HepG2 (cell line): ENCODE results near the gene PDS5B. TPM values are rescaled to one million over a fixed set of nuclear protein-coding genes. Genes with fewer than 3 reads are reported as not detected.
A peak's percentile ranks its signal among the peaks of the same experiment; 100 is the strongest.

Source experiments
- ATAC-seq: fragments of 200-7000 bp; cut with Tn5 transposase; 3 replicates; pipeline ENCODE4 v1.9.1; 2020; ENCODE audit warnings: mild to moderate bottlenecking, moderate library complexity
- BruUV-seq: library from RNA; stranded (reverse); fragments of 400-500 nt; replicated peaks from 2 replicates; lab custom pipeline; 2021; lab: Mats Ljungman, UMichigan
- CTCF ChIA-PET: fragments of 300-600 bp; formaldehyde crosslinking; extraction: SDS; loops from one replicate; lab custom pipeline; 2021; ENCODE audit warnings: low total read pairs, inconsistent platforms, low intra/inter-chr PET ratio; lab: Yijun Ruan, JAX
- POLR2A ChIA-PET: fragments of 350-600 bp; sonication (Branson Sonifier 250); formaldehyde crosslinking; loops from one replicate; lab custom pipeline; 2020; ENCODE audit warnings: antibody characterized with exemption, inconsistent platforms; lab: Yijun Ruan, JAX
- DNase-seq: peaks from one replicate; pipeline ENCODE4 v3.0.0-alpha.2; 2015; ENCODE audit warnings: low spot score
- FAIRE-seq: peaks from 3 replicates; lab custom pipeline; 2011; peaks lifted over from hg19 to GRCh38; lab: Jason Lieb, UNC
- H2AFZ ChIP-seq: one replicate; pipeline ENCODE4 v1.6.1; 2011; ENCODE audit warnings: low read length, inconsistent platforms
- H3K27ac ChIP-seq: fragments of 300-600 bp; 3 replicates; pipeline ENCODE4 v1.8.0; 2011; ENCODE audit warnings: mixed run types, mild to moderate bottlenecking, mixed read lengths, low read length, inconsistent platforms; ENCODE audit not compliant: insufficient read depth; ENCODE audit errors: extremely low read length
- H3K27me3 ChIP-seq, 2 experiments: fragments of 200-600 bp in 1 of 2; 2 replicates in 1 of 2; 3 replicates in 1 of 2; pipeline versions ENCODE4 v1.6.0 to v1.8.0; 2011; ENCODE audit warnings: low read length in 2 of 2, mild to moderate bottlenecking in 2 of 2, moderate library complexity in 2 of 2, inconsistent platforms in 1 of 2; ENCODE audit not compliant: insufficient read depth in 2 of 2, control insufficient read depth in 1 of 2
- H3K36me3 ChIP-seq, 2 experiments: fragments of 200-600 bp in 1 of 2; replicated peaks in 1 of 2; 2 replicates in 1 of 2; 3 replicates in 1 of 2; pipeline versions ENCODE4 v1.5.1 to v1.8.0; 2011; ENCODE audit warnings: low read length in 2 of 2, inconsistent platforms in 1 of 2; ENCODE audit not compliant: insufficient read depth in 2 of 2, control insufficient read depth in 1 of 2
- H3K4me1 ChIP-seq: 2 replicates; pipeline ENCODE4 v1.5.1; 2012; ENCODE audit warnings: low read length, inconsistent platforms; ENCODE audit not compliant: insufficient read depth
- H3K4me2 ChIP-seq: 2 replicates; pipeline ENCODE4 v1.6.0; 2011; ENCODE audit warnings: low read depth, low read length, inconsistent platforms
- H3K4me3 ChIP-seq, 3 experiments: fragments of 200-600 bp in 1 of 3; sonication (generic), shearing (Covaris generic) in 1 of 3; replicated peaks in 1 of 3; 2 replicates each; pipeline ENCODE4 v1.5.1; 2011 to 2016; ENCODE audit warnings: low read length in 3 of 3, inconsistent platforms in 2 of 3, low read depth in 2 of 3, mild to moderate bottlenecking in 2 of 3, control low read depth in 1 of 3, mixed read lengths in 1 of 3; ENCODE audit not compliant: insufficient read depth in 1 of 3
- H3K79me2 ChIP-seq: one replicate; pipeline ENCODE4 v1.6.1; 2011; ENCODE audit warnings: low read length, inconsistent platforms; ENCODE audit not compliant: insufficient read depth
- H3K9ac ChIP-seq: 2 replicates; pipeline ENCODE4 v1.6.0; 2011; ENCODE audit warnings: mild to moderate bottlenecking, low read depth, low read length, inconsistent platforms; ENCODE audit not compliant: insufficient read depth
- H3K9me3 ChIP-seq: 2 replicates; pipeline ENCODE4 v1.5.1; 2012; ENCODE audit warnings: mild to moderate bottlenecking, low read length
- H4K20me1 ChIP-seq: 2 replicates; pipeline ENCODE4 v1.6.0; 2011; ENCODE audit warnings: inconsistent platforms, mild to moderate bottlenecking, low read length, moderate library complexity; ENCODE audit not compliant: insufficient read depth
- CEBPB ChIP-seq: IDR thresholded peaks from 2 replicates; pipeline ENCODE4 v1.6.1; 2011; ENCODE audit warnings: low read depth, low read length, improper control_type of control experiment, borderline replicate concordance
- GFI1 ChIP-seq: sonication (generic); formaldehyde crosslinking; IDR thresholded peaks from 2 replicates; pipeline ENCODE4 v1.5.0; 2020; ENCODE audit warnings: missing genetic modification reagents, mild to moderate bottlenecking, borderline replicate concordance
- KDM2A ChIP-seq: sonication (generic); formaldehyde crosslinking; IDR thresholded peaks from 2 replicates; pipeline ENCODE4 v1.4.0; 2020; ENCODE audit warnings: low read depth, missing genetic modification reagents, borderline replicate concordance
- KDM3A ChIP-seq: IDR thresholded peaks from 2 replicates; pipeline ENCODE4 v1.6.1; 2018; ENCODE audit warnings: low read depth, missing compliant biosample characterization
- KLF12 ChIP-seq: sonication (generic); formaldehyde crosslinking; IDR thresholded peaks from 2 replicates; pipeline ENCODE4 v1.4.0; 2020; ENCODE audit warnings: missing genetic modification reagents, borderline replicate concordance
- MLX ChIP-seq: IDR thresholded peaks from 2 replicates; pipeline ENCODE4 v1.6.1; 2016
- RFX1 ChIP-seq: fragments of 450-650 bp; IDR thresholded peaks from 2 replicates; pipeline ENCODE4 v1.6.1; 2017
- SIN3B ChIP-seq: fragments of 150-350 bp; IDR thresholded peaks from 2 replicates; pipeline ENCODE4 v1.6.1; 2014; ENCODE audit warnings: low read length
- TAF15 ChIP-seq: fragments of 200-400 bp; formaldehyde crosslinking; IDR thresholded peaks from one replicate; pipeline ENCODE4 v1.6.1; 2018; ENCODE audit warnings: mild to moderate bottlenecking, low read depth, low read length; ENCODE audit not compliant: poor library complexity, severe bottlenecking
- TFAP4 ChIP-seq: sonication (generic); IDR thresholded peaks from 2 replicates; pipeline ENCODE4 v1.6.1; 2016; ENCODE audit warnings: low read depth, borderline replicate concordance
- TMF1 ChIP-seq: sonication (generic); formaldehyde crosslinking; IDR thresholded peaks from 2 replicates; pipeline ENCODE4 v1.8.1; 2022; ENCODE audit warnings: low read depth, missing genetic modification reagents
- ZFY ChIP-seq: sonication (generic); formaldehyde crosslinking; IDR thresholded peaks from 2 replicates; pipeline ENCODE4 v1.4.0; 2020; ENCODE audit warnings: missing genetic modification reagents
- ZMYM4 ChIP-seq: sonication (generic); formaldehyde crosslinking; IDR thresholded peaks from 2 replicates; pipeline ENCODE4 v1.8.1; 2023; ENCODE audit warnings: mild to moderate bottlenecking, missing genetic modification reagents
- ZNF276 ChIP-seq: sonication (generic); formaldehyde crosslinking; IDR thresholded peaks from 2 replicates; pipeline ENCODE4 v1.4.0; 2020; ENCODE audit warnings: mild to moderate bottlenecking, low read depth, missing genetic modification reagents
- WGBS: methylation state at CpG from one replicate; pipeline ENCODE4 v1.1.6; 2017; ENCODE audit warnings: low lambda C conversion rate; 5-methylcytosine and 5-hydroxymethylcytosine counted together
- in situ Hi-C: cut with HindIII; loops from 2 replicates; pipeline ENCODE4 v1.10.0; 2017; ENCODE audit warnings: low pct_unique_long_range_greater_than_20kb; ENCODE audit not compliant: extremely low pct_ligation_motif_present
- intact Hi-C: fragments of 100-400 bp; cut with micrococcal nuclease; formaldehyde crosslinking; loops from one replicate; pipeline ENCODE4 v1.10.0; 2022; ENCODE audit not compliant: unreplicated experiment
- polyA plus RNA-seq, 8 experiments: library from polyadenylated mRNA; depleted of rRNA in 3 of 8; stranded (reverse) in 7 of 8; unstranded in 1 of 8; fragments of >200 nt; fragmentation: Illumina TruSeq in 4 of 8; extraction: Trizol in 4 of 8; gene quantifications; 2 replicates each; pipeline versions ENCODE4 v1.2.1 to v1.2.3, GENCODE V29; 2011 to 2016; ENCODE audit warnings: low read depth in 4 of 8, missing spikeins in 1 of 8, mixed read lengths in 1 of 8; ENCODE audit not compliant: insufficient read depth in 1 of 8
- total RNA-seq, 5 experiments: library from RNA; depleted of rRNA; stranded (reverse); fragments of >200 nt; fragmentation: Illumina TruSeq; extraction: Trizol; gene quantifications; 2 replicates each; pipeline ENCODE4 v1.2.3, GENCODE V29; 2016; ENCODE audit warnings: low read depth in 1 of 5
- TF ChIP-seq, protein P1 (sequence below): sonication (generic); formaldehyde crosslinking; IDR thresholded peaks from 2 replicates; pipeline ENCODE4 v1.5.0; 2020; ENCODE audit warnings: mild to moderate bottlenecking, missing genetic modification reagents
- TF ChIP-seq, protein P2 (sequence below): sonication (generic); formaldehyde crosslinking; IDR thresholded peaks from 2 replicates; pipeline ENCODE4 v1.5.1; 2020; ENCODE audit warnings: mild to moderate bottlenecking, missing genetic modification reagents, borderline replicate concordance
- TF ChIP-seq, protein P3 (sequence below): sonication (generic); formaldehyde crosslinking; IDR thresholded peaks from 2 replicates; pipeline ENCODE4 v1.5.0; 2020; ENCODE audit warnings: missing genetic modification reagents, mild to moderate bottlenecking, borderline replicate concordance

Gene PDS5B
- total and polyA plus RNA-seq, 2 of the 13 experiments (the other 11 are each of a cell fraction or from before 2014, with no cell fraction given): 5.8 to 24.6 TPM

GRCh38 chr13:32589471-32589870 is 3.2 kb downstream of the PDS5B start:
- no TSS peak for BruUV-seq
- ChIA-PET POLR2A (no interaction called here), CTCF (no interaction called here)
- no peak for FAIRE-seq
- ATAC-seq: no peak
- Histone ChIP-seq H3K36me3 (no peaks in the 10 kb centered on the region), H2AFZ (no peak overlapping the region), H3K9ac (no peak overlapping the region), H3K27ac (no peak overlapping the region), H3K9me3 (no peaks in the 10 kb centered on the region), H3K79me2 (peaks cover 71% of the 10 kb centered on the region), H3K27me3 (no peaks in the 10 kb centered on the region; a peak in 1 of 5 replicates), H3K4me3 (peak overlapping the region in 1 of 3 experiments; percentile 81; a peak in 1 of 6 replicates), H3K4me2 (peak overlapping the region; percentile 82), H3K4me1 (peaks cover 49% of the 10 kb centered on the region), H4K20me1 (0 out of 2 replicates have a peak, but pooled peaks cover 2% of the 10 kb centered on the region)
- in situ Hi-C loops (loop anchor here (5.0 to 25.0 kb wide), 3 partner anchors 63 to 948 kb away; no protein-coding TSS in a partner anchor), intact Hi-C loops (no loop called here)
- WGBS: 89% methylated on average over 8 of the region's 8 CpGs
- no peak for DNase-seq
- TF ChIP-seq, protein P1, sequence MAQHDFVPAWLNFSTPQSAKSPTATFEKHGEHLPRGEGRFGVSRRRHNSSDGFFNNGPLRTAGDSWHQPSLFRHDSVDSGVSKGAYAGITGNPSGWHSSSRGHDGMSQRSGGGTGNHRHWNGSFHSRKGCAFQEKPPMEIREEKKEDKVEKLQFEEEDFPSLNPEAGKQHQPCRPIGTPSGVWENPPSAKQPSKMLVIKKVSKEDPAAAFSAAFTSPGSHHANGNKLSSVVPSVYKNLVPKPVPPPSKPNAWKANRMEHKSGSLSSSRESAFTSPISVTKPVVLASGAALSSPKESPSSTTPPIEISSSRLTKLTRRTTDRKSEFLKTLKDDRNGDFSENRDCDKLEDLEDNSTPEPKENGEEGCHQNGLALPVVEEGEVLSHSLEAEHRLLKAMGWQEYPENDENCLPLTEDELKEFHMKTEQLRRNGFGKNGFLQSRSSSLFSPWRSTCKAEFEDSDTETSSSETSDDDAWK (CRISPR knock-in tag): no peak
- no peak for TF ChIP-seq TMF1 (CRISPR knock-in tag)
- TF ChIP-seq ZMYM4: no peak
- TF ChIP-seq RFX1: no peak
- TF ChIP-seq MLX: no peak
- no peak for TF ChIP-seq ZNF276 (CRISPR knock-in tag)
- TF ChIP-seq KDM2A: no peak
- TF ChIP-seq, protein P2, sequence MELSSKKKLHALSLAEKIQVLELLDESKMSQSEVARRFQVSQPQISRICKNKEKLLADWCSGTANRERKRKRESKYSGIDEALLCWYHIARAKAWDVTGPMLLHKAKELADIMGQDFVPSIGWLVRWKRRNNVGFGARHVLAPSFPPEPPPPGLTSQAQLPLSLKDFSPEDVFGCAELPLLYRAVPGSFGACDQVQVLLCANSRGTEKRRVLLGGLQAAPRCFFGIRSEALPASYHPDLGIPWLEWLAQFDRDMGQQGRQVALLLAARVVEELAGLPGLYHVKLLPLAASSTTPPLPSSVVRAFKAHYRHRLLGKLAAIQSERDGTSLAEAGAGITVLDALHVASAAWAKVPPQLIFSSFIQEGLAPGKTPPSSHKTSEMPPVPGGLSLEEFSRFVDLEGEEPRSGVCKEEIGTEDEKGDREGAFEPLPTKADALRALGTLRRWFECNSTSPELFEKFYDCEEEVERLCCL (CRISPR knock-in tag): no peak
- TF ChIP-seq KLF12 (CRISPR knock-in tag): no peak
- TF ChIP-seq, protein P3, sequence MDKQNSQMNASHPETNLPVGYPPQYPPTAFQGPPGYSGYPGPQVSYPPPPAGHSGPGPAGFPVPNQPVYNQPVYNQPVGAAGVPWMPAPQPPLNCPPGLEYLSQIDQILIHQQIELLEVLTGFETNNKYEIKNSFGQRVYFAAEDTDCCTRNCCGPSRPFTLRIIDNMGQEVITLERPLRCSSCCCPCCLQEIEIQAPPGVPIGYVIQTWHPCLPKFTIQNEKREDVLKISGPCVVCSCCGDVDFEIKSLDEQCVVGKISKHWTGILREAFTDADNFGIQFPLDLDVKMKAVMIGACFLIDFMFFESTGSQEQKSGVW (CRISPR knock-in tag): no peak
- TF ChIP-seq TAF15: no peak
- TF ChIP-seq CEBPB: no peak
- TF ChIP-seq KDM3A (CRISPR knock-in tag): no peak
- no peak for TF ChIP-seq SIN3B
- no peak for TF ChIP-seq TFAP4
- no peak for TF ChIP-seq ZFY (CRISPR knock-in tag)
- TF ChIP-seq GFI1 (CRISPR knock-in tag): no peak
